Amygdala (tissue), 56 donors: Measurements from ENCODE around the gene MLANA.

Source experiments
- DNase-seq, 56 donors: peaks; one replicate each; lab custom pipeline; 2025; lab: John Stamatoyannopoulos, UW

The MLANA gene

GRCh38 chr9:5897851-5898250 is 7.2 kb downstream of the MLANA start:
- no peak for DNase-seq

GRCh38 chr9:5899292-5899691 is 8.6 kb downstream of the MLANA start:
- DNase-seq: no peak

GRCh38 chr9:5900622-5901021 is 9.9 kb downstream of the MLANA start:
- DNase-seq: no peak

- DNase-seq: no peak
Observed at GRCh38 chr9:5902377-5902776, 11.7 kb downstream of the MLANA start.

GRCh38 chr9:5908918-5909317 is 18.2 kb downstream of the MLANA start:
- no peak for DNase-seq

- DNase-seq: no peak
Observed at GRCh38 chr9:5909976-5910375, 19.3 kb downstream of the MLANA start.

GRCh38 chr9:5910413-5911057 is 19.8 kb downstream of the MLANA start:
- DNase-seq: no peak

- no peak for DNase-seq
Observed at GRCh38 chr9:5915438-5915837, 24.7 kb downstream of the MLANA start.

- DNase-seq: no peak
Observed at GRCh38 chr9:5917273-5917672, 26.6 kb downstream of the MLANA start.

- DNase-seq: no peak
Observed at GRCh38 chr9:5917888-5918287, 27.2 kb downstream of the MLANA start.

GRCh38 chr9:5918460-5918859 is 27.8 kb downstream of the MLANA start:
- DNase-seq: no peak

GRCh38 chr9:5920860-5921328 is 30.2 kb downstream of the MLANA start:
- no peak for DNase-seq

- DNase-seq: no peak
Observed at GRCh38 chr9:5922192-5922591, 31.5 kb downstream of the MLANA start.

- no peak for DNase-seq
Observed at GRCh38 chr9:5931657-5932056, 41.0 kb downstream of the MLANA start.

GRCh38 chr9:5938449-5938848 is 47.8 kb downstream of the MLANA start:
- DNase-seq: no peak

GRCh38 chr9:5939530-5939929 is 48.8 kb downstream of the MLANA start:
- DNase-seq: peak in 1 of 56 donors; percentile 2

- no peak for DNase-seq
Observed at GRCh38 chr9:5941214-5941613, 50.5 kb downstream of the MLANA start.

GRCh38 chr9:5945112-5945511 is 54.4 kb downstream of the MLANA start:
- DNase-seq: no peak

- no peak for DNase-seq
Observed at GRCh38 chr9:5947912-5948311, 57.2 kb downstream of the MLANA start.

GRCh38 chr9:5949103-5949699 is 58.5 kb downstream of the MLANA start:
- DNase-seq: no peak

GRCh38 chr9:5950261-5950660 is 59.6 kb downstream of the MLANA start:
- DNase-seq: no peak

GRCh38 chr9:5951686-5952211 is 61.1 kb downstream of the MLANA start:
- DNase-seq: no peak
